ENCODE results near the gene PLPPR1.
"Not testable (repeated sequence)": the region's sequence is repeated elsewhere in the genome, so short reads cannot be mapped to it uniquely, and the experiment has no call there.

PLPPR1 gene

DNA sequence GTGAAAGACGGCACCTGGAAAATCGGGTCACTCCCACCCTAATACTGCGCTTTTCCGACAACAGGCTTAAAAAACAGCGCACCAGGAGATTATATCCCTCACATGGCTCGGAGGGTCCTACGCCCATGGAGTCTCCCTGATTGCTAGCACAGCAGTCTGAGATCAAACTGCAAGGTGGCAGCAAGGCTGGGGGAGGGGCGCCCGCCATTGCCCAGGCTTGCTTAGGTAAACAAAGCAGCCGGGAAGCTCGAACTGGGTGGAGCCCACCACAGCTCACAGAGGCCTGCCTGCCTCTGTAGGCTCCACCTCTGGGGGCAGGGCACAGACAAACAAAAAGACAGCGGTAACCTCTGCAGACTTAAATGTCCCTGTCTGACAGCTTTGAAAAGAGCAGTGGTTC is 262.5 kb downstream of the PLPPR1 start:
- not testable (repeated sequence) for DNase-seq (ENCODE audit: low read depth)

DNA sequence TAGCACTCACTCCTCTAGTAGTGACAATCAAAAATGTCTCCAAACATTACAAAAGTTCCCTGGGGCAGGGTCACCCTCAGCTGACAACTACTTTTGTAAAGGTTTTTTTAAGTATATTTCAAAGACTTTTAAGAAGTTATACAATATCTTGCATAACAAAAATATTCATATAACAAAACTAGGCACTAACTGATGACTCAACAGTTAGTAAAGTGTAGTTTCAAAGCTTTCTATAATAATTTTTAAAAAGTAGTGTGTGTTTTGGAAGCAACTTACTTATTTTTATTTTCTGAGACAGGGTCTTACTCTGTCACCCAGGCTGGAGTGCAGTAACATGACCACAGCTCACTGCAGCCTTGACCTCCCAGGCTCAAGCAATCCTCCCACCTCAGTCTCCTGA is 271.4 kb downstream of the PLPPR1 start:
- no peak for DNase-seq (ENCODE audit: low read depth)

DNA sequence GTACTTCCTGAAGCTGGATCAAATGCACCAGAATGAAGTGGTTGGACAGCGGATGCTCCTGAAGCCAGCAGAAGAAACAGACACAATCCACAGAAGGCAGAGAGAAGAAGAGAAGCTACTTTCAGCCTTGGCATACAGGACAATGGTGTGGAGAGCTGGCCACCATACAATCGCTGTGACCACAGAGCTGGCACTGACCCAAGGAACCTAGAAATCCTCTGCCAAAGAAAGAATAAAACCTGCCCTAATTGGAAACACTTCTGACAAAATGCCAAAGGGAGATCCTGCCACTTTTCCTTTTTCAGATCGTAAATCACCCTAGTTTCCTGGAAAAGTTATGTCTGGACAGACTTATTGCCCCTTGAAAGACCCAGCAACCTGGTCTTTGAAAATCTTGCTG is 278.5 kb downstream of the PLPPR1 start:
- no peak for DNase-seq (ENCODE audit: low read depth)

DNA sequence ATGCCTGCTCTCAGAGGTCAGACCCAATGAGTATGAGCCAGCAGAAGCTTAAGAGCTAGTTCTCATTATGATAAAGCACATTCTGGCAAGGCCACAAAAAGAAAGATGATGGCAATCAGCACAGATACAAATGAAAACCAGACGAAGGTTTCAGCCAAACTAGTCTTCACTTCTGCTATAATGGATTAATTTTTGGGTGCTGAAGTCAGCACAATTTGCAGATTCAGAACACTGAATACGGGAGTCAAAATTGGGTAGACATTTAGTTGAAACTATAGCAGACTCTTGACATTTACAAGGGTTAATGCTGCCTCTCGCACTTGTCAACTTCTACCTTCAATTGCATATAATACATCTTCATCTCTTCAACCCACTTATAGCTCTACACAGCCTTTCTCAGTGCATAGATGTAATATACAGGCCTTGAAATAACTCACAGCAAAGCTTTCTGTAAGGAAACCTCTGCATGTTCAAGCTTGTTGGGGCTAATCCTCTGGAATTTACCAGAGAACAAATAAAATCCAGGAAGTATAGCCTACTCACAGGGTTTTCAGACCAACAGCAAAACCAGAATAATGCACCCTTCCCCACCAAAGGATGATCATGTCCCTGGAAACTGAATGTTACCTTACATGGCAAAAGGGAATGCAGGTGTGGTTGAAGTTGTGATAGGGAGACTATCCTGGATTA is 279.1 kb downstream of the PLPPR1 start:
- DNase-seq (ENCODE audit: low read depth), result no peak

DNA sequence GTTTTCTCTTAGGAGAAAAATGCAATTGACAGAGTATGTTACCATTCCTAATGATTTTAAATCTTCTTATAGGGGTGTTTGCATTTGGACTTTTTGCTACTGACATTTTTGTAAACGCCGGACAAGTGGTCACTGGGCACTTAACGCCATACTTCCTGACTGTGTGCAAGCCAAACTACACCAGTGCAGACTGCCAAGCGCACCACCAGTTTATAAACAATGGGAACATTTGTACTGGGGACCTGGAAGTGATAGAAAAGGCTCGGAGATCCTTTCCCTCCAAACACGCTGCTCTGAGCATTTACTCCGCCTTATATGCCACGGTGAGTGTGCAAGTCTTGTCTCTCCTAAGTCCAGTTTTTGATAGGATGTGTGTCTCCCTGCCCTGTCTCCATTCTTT is 280.6 kb downstream of the PLPPR1 start:
- no peak for DNase-seq (ENCODE audit: low read depth)

DNA sequence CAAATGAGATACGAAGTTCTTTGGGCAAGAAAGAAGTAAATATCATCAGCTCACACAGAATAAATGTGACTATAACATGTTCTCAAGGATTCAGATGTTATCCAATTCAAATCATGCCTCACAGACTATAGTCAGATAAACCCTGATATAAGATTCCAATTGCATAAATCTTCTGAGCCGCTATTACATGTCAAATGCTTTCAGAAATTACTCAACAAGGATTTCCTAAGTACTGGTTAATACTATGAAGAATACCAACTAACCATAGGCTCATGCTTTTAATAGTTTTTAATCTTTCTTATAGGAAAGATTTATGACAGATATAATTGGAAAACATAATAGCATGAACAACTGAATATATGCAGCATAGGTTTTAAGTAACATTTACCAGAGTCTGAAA is 282.7 kb downstream of the PLPPR1 start:
- DNase-seq (ENCODE audit: low read depth), result no peak

DNA sequence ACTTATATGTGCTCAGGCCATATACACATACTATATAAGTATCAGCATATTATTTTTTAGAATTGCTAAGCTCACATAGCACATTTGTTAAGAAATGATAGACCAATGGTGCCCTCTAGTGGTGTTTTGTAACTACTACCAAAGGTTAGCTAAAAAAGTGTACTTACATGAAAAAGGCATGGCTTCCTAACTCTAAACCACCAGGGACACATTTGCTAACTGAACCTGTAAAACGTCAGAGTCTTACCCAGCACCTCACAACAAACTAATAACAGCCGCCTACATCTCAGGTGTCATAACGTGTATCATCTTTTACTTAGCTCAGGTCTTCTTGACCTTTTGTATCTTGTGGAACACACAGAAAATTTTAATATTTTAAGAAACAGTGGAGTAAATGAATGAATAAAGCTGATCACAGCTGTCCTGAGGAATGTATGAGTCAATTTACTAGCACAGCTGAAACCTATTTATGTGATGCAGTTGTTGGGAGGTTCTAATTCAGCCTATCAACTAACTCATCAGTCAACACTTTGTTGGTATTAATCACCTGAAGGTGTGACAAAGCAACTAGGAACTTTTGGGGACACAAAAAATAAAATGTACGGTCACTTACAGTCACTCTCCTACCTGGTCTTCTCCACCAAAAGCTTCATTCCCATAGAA is 283.4 kb downstream of the PLPPR1 start:
- peak; percentile 53 for DNase-seq (ENCODE audit: low read depth)

DNA sequence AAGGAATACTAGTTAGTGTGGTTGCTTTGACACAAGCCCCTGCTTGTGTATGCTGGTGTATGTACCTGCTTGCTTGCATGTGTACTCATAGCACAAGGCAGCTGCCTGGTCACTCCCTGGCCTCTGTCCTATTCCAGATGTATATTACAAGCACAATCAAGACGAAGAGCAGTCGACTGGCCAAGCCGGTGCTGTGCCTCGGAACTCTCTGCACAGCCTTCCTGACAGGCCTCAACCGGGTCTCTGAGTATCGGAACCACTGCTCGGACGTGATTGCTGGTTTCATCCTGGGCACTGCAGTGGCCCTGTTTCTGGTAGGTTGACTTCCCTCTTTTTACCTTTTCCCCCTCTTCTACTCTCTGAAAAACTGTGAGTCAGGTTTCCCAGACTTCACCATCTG is 284.1 kb downstream of the PLPPR1 start:
- no peak for DNase-seq (ENCODE audit: low read depth)

DNA sequence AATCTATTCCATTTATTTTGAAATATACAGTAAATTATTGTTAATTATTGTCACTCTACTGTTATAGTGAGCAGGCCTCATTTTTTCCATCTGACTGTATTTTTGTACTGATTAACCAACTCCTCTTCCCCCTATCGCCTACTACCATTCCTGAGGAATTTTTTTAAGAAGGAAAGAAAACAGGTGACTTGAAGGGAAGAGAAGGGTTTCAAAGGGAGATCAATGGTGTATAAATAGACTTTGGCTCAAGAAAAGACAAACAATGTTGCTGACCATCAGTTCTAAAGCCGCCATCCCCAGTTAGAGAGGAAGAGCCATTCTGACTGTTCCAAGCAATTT is 286.6 kb downstream of the PLPPR1 start:
- no peak for DNase-seq (ENCODE audit: low read depth)

DNA sequence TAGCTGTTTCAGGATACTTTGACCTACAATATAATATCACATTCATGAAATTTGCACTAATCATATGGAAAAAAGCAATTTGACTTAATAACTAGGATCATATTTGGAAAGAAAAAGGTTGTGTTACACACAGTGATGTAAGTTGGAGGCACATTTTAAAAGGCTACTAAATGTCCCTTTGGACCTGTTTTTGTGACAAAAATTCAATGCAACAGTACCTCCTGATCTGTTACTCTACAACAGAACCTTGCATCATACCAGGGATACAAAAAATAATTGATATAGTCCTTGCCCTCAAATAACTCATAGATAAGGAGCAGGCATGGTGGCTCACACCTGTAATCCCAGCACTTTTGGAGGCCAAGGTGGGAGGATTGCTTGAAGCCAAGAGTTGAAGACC is 289.2 kb downstream of the PLPPR1 start:
- DNase-seq (ENCODE audit: low read depth), result no peak

DNA sequence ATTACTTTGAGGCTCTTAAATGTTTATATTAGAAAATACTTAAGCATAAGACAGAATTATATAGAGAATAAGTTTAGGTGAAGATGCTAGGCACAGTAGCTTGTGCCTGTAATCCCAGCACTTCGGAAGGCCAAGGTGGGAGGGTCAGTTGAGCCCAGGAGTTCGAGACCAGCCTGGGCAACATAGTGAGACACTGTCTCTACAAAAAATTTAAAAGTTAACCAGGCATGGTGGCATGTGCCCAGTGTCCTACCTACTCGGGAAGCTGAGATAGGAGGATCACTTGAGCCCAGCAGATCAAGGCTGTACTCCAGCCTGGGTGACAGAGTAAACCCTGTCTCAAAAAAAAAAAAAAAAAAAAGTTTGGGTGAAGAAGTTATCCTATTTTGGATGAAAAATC is 294.6 kb downstream of the PLPPR1 start:
- DNase-seq (ENCODE audit: low read depth), result no peak

DNA sequence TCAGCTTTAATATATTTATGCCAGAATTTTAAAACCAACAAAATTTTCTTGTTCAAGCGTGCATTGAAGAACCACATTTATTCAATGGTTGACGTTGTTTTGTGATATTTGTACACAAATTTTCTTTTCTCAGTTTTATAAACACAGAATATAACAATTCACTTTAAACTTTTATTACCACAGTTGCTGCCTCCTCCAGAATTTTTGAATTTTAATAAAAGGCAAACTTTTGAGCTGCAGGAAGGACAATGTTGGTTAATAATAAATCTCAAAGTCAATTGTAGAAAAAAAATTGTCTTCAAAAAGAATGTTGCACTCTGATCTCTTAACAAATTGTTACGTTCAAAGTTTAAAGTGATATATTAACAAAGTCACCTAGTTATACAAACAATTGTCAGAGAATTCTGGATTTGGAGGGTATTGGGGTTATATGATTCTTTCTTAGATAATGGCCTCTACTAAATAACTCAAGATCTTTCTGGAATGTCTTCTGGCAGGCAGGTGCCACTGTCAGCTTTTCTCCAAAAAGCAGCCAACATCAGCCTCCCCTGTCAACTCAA is 295.8 kb downstream of the PLPPR1 start:
- no peak for DNase-seq (ENCODE audit: low read depth)

DNA sequence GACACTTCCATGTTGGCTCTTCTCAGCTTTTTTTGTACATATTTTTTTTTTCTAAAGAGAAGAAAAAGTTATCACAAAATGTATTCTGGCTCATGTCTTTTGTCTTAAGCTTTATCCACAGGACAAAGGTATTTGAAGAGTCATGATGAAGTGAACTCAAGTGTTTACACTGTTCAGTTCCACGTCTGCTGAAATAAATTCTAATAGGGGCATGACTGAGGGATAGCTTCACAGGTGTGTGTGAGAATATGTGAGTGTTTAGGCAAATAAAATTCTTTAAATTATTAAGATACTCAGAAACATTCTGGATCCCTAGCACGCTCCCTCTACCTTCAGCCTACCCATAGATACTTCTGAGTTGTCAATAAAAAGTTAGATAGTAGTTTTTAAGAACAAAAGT is 296.5 kb downstream of the PLPPR1 start:
- DNase-seq (ENCODE audit: low read depth), result no peak

DNA sequence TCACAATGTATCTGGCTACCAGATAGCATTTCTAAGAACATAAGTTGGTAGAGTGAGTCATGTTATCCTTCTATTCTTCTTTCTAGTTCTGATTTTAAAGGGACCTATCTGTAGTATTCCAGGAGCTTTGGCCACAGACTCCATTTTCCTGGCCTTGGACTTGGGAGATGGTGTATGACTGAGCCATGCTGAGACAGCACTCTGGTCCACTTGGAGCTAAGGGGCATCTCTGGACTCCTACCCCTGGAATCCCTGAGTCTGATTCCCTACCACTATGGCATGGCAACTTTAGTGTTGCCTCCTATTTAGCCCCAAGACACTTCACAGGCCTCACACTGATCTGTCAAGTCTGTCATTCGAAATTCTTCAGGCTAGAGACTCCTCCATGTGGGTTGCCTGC is 297.5 kb downstream of the PLPPR1 start:
- DNase-seq (ENCODE audit: low read depth), result no peak

DNA sequence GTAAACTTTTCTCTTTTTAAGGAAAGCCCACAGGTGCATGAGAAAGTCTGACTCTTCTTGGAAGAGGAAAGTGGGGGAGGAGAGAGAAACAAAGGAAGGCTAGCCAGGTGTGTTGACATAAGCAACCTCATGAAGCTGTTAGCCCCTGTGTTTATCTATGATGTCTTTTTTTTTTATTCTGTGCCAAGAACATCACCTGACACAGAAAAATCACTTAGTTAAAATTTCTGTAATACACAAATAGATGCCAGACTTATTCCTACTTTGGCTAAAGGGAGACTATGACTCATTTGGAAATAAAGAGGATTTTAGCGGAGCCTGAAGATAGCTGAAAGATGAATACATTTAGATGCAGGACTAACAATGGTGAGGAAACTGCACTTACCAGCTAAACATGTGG is 298.0 kb downstream of the PLPPR1 start:
- DNase-seq (ENCODE audit: low read depth), result no peak

DNA sequence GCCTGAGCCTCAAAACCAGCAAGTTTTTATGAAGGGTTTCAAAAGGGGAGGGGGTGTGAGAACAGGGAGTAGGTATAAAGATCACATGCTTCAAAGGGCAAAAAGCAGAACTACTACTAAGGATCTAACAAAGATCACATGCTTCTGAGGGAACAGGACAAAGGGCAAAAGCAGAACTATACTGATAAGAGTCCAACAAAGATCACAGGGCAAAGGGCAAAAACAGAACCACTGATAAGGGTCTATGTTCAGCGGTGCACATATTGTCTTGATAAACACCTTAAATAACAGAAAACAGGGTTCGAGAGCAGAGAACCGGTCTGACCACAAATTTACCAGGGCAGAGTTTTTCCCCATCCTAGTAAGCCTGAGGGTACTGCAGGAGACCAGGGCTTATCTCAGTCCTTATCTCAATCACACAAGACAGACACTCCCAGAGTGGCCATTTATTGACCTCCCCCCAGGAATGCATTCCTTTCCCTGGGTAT is 298.9 kb downstream of the PLPPR1 start:
- not testable (repeated sequence) for DNase-seq (ENCODE audit: low read depth)

DNA sequence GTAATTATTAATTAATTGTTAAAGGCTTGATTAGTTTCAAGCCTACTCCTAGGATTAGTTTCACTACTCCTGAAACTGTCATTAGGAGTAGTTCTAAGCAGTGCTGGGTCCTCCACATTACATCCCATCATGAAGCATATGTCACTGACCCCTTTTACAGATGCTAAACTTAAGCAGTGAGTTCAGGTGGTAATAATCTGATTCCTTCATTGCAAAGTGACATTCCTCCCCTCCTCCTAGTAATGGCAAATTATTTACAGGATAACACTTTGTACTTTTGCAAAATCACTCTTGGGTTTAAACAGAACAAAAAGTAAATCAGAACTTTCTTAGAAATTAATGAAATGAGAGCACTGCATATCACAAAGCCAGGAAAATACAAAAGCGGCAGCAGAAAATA is 303.8 kb downstream of the PLPPR1 start:
- DNase-seq (ENCODE audit: low read depth), result no peak

DNA sequence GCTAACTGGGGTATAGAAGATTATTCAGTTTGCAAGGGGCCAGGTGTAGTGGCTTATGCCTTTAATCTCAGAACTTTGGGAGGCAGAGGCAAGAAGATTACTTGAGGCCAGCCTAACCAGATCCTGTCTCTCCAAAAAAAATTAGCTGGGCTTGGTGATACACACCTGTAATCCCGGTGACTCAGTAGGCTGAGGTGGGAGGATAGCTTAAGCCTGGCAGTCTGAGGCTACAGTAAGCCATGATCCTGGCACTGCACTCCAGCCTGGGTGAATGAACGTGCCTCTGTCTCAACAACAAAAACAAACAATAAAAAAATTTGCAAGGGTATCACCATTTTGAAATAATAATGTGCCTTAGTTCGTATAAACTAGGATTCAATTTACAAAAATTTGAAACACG is 305.0 kb downstream of the PLPPR1 start:
- no peak for DNase-seq (ENCODE audit: low read depth)

DNA sequence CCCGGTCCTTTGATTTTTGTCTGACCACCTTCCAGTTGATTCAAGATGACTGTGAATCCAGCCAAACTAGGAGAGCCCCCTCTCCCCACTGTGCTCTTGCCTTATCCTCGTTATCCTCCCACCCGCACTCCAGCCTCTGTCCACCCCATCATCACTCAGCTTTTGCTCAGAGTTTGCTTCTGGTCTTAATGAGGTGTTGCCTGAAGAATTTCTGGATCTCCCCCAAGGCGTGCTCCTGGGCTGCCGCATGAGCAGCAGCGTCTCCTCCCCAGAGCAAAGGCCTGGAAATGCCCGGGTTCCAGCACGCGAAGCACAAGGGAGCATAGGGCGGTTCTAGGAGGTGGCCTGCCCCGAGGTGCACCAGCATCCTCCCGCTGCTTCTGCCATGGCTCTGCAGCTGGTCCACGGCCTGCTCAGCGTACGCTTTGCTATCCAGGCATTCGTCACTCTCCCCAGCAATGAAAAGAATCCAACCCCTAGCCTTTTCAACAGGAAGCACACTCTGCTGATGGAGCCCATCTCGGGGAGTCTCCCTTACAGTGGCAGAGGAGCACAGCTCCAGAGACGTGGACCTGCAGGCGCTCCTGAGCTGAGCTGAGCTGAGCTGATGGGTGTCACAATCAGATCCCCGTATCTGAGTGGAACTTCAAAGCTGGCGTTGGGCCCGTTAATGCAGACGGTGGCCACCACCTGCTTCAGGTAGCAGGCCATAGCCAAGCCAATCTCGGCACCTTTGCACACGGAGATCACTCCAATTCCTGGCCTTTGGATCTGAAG is 305.6 kb downstream of the PLPPR1 start:
- no peak for DNase-seq (ENCODE audit: low read depth)

DNA sequence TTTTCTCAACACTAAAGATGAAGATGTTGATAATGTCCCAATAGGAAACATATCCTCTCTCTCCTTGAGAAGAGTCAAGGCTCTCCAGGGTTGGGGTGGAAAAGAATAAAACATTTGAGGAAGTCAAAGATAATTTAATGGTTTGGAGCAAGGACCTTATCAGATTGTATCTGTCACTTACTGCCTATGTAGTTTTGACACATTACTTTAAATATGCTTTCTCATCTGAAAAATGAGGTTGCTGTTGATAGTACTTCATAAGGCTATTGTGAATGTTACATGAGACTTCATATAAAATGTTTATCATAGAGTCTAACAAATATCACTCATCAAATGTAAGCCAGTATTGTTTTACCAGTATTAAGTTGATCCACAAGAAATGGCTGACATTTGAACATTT is 307.6 kb downstream of the PLPPR1 start:
- no peak for DNase-seq (ENCODE audit: low read depth)

DNA sequence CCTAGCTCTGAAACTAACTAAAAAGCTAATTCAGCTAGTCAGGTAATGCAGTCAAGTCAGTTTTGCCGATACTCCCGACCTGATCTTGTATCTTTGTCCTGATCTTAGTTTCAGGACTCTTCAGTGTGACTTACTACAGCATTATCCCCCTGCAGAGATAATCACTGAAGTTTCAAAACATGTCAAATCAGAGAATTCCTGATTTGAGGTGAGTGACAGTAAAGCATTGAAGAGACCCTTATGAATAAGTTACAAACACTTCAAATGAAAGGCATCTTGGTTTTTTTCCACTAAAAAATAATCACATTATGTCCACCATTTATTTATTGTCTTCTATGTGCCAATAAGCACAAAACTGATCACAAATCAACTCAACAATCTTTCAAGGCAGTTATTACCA is 308.7 kb downstream of the PLPPR1 start:
- DNase-seq (ENCODE audit: low read depth), result no peak

DNA sequence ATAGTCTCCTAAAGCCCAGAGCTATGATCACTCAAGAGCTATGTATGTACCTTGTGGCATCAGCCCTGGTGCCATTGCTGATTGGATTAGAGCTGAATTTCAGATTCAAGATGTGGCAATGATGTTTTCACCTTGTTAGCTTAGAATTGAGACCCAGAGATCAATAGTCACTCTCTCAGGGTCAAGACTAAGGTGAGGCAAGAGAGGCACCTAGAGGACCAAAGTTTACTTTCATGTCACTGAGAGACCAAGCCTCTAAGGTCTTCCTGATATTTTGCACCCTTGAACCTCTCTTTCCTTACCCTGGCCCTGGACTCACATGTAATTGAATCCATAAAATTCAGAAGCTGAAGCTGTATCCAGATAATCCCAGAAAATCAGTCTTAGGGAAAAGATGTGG is 313.4 kb downstream of the PLPPR1 start:
- no peak for DNase-seq (ENCODE audit: low read depth)

DNA sequence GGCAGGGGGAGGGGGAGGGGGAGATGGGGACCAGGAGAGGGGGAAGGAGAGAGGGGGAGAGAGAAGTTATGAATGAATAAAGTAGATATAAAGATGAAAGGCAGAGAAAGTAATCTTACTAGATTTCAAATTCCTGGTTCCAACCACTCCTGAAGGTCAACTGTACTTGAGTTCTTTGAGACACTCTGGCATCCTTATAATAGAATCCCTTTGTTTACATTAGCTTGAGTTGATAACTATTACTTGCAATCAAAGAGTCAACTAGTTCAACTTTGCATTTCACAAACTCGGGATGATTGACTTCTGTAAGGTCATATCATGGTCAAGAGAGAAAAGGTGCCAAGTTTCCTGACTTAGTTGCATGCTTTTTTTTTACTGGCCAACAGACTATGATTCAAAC is 314.1 kb downstream of the PLPPR1 start:
- DNase-seq (ENCODE audit: low read depth), result no peak
